HepG2 (cell line): ENCODE measurements around the gene NOB1. TPM values are rescaled to one million over a fixed set of nuclear protein-coding genes. Genes with fewer than 3 reads are reported as not detected.

Experiments
- AGO2 ChIP-seq: fragments of 200-400 bp; formaldehyde crosslinking; optimal IDR thresholded peaks from 2 replicates; pipeline ENCODE3; 2017; ENCODE audit warnings: mild to moderate bottlenecking, low read depth, low read length, moderate library complexity
- BHLHE40 ChIP-seq: IDR thresholded peaks from 2 replicates; pipeline ENCODE4 v1.6.1; 2011; ENCODE audit warnings: low read length, improper control_type of control experiment
- CCDC6 ChIP-seq: sonication (generic); formaldehyde crosslinking; IDR thresholded peaks from 2 replicates; pipeline ENCODE4 v1.8.1; 2022; ENCODE audit warnings: mild to moderate bottlenecking, missing genetic modification reagents, moderate library complexity
- FOXK2 ChIP-seq: fragments of 450-650 bp; IDR thresholded peaks from 2 replicates; pipeline ENCODE4 v1.6.1; 2016
- GTF2F1 ChIP-seq: fragments of 150-350 bp; IDR thresholded peaks from 2 replicates; pipeline ENCODE4 v1.6.1; 2014; ENCODE audit warnings: low read length
- KDM4B ChIP-seq: sonication (generic); formaldehyde crosslinking; IDR thresholded peaks from 2 replicates; pipeline ENCODE4 v1.4.0; 2020; ENCODE audit warnings: missing genetic modification reagents
- KLF13 ChIP-seq: sonication (generic); formaldehyde crosslinking; IDR thresholded peaks from 2 replicates; pipeline ENCODE4 v1.4.0; 2020; ENCODE audit warnings: mild to moderate bottlenecking, missing genetic modification reagents
- PRPF4 ChIP-seq: fragments of 200-400 bp; formaldehyde crosslinking; IDR thresholded peaks from 2 replicates; pipeline ENCODE4 v1.6.1; 2016; ENCODE audit warnings: low read length, low read depth; ENCODE audit not compliant: poor library complexity, severe bottlenecking
- SAP130 ChIP-seq: IDR thresholded peaks from 2 replicates; pipeline ENCODE4 v1.6.1; 2016; ENCODE audit warnings: low read depth
- SKI ChIP-seq: fragments of 450-650 bp; IDR thresholded peaks from one replicate; pipeline ENCODE4 v1.6.1; 2018; ENCODE audit warnings: mild to moderate bottlenecking; ENCODE audit not compliant: partially characterized antibody
- SMARCC2 ChIP-seq: fragments of 450-650 bp; IDR thresholded peaks from 2 replicates; pipeline ENCODE4 v1.6.1; 2017; ENCODE audit warnings: antibody characterized with exemption, mild to moderate bottlenecking
- SRSF4 ChIP-seq: fragments of 200-400 bp; formaldehyde crosslinking; IDR thresholded peaks from one replicate; pipeline ENCODE4 v1.6.1; 2018; ENCODE audit warnings: mild to moderate bottlenecking, low read depth, low read length, moderate library complexity; ENCODE audit not compliant: poor library complexity, severe bottlenecking
- TBL1XR1 ChIP-seq: fragments of 150-350 bp; IDR thresholded peaks from 2 replicates; pipeline ENCODE4 v1.6.1; 2014; ENCODE audit warnings: borderline replicate concordance, low read length; ENCODE audit not compliant: partially characterized antibody
- ZBTB38 ChIP-seq: sonication (generic); formaldehyde crosslinking; IDR thresholded peaks from 2 replicates; pipeline ENCODE4 v1.5.1; 2020; ENCODE audit warnings: mild to moderate bottlenecking, missing genetic modification reagents
- ZFYVE20 ChIP-seq: sonication (generic); formaldehyde crosslinking; IDR thresholded peaks from 2 replicates; pipeline ENCODE4 v1.8.0; 2023; ENCODE audit warnings: low read depth, mild to moderate bottlenecking, moderate library complexity, missing genetic modification reagents, borderline replicate concordance
- ZNF354B ChIP-seq: sonication (generic); formaldehyde crosslinking; IDR thresholded peaks from 2 replicates; pipeline ENCODE4 v1.8.0; 2022; ENCODE audit warnings: mild to moderate bottlenecking, missing genetic modification reagents
- ZNF383 ChIP-seq: sonication (generic); formaldehyde crosslinking; IDR thresholded peaks from 2 replicates; pipeline ENCODE4 v1.4.0; 2020; ENCODE audit warnings: missing genetic modification reagents, mild to moderate bottlenecking, borderline replicate concordance
- ZNF510 ChIP-seq: sonication (generic); formaldehyde crosslinking; IDR thresholded peaks from 2 replicates; pipeline ENCODE4 v1.4.0; 2020; ENCODE audit warnings: low read depth, mild to moderate bottlenecking, missing genetic modification reagents
- polyA plus RNA-seq, 8 experiments: library from polyadenylated mRNA; depleted of rRNA in 3 of 8; stranded (reverse) in 7 of 8; unstranded in 1 of 8; fragments of >200 nt; fragmentation: Illumina TruSeq in 4 of 8; extraction: Trizol in 4 of 8; gene quantifications; 2 replicates each; pipeline versions ENCODE4 v1.2.1 to v1.2.3, GENCODE V29; 2011 to 2016; ENCODE audit warnings: low read depth in 4 of 8, missing spikeins in 1 of 8, mixed read lengths in 1 of 8; ENCODE audit not compliant: insufficient read depth in 1 of 8
- total RNA-seq, 5 experiments: library from RNA; depleted of rRNA; stranded (reverse); fragments of >200 nt; fragmentation: Illumina TruSeq; extraction: Trizol; gene quantifications; 2 replicates each; pipeline ENCODE4 v1.2.3, GENCODE V29; 2016; ENCODE audit warnings: low read depth in 1 of 5
- TF ChIP-seq, protein P1 (sequence below): sonication (generic); formaldehyde crosslinking; IDR thresholded peaks from 2 replicates; pipeline ENCODE4 v1.8.1; 2023; ENCODE audit warnings: mild to moderate bottlenecking, moderate library complexity, missing genetic modification reagents
- TF ChIP-seq, protein P2 (sequence below): IDR thresholded peaks from 2 replicates; pipeline ENCODE4 v1.6.1; 2016; ENCODE audit warnings: missing genetic modification reagents, missing compliant biosample characterization
- TF ChIP-seq, protein P3 (sequence below): sonication (generic); formaldehyde crosslinking; conservative IDR thresholded peaks from 2 replicates; pipeline ENCODE4 v1.8.1; 2023; ENCODE audit warnings: missing genetic modification reagents
- TF ChIP-seq, protein P4 (sequence below), 2 experiments: sonication (generic) in 1 of 2; formaldehyde crosslinking in 1 of 2; IDR thresholded peaks; 2 replicates each; pipeline versions ENCODE4 v1.4.0 to v1.6.1; 2016 to 2020; ENCODE audit warnings: borderline replicate concordance in 1 of 2, low read depth in 1 of 2, mild to moderate bottlenecking in 1 of 2, missing genetic modification reagents in 1 of 2

The NOB1 gene
- total and polyA plus RNA-seq, 2 of the 13 experiments (the other 11 are each of a cell fraction or from before 2014, with no cell fraction given), result 47.1 to 162 TPM

DNA sequence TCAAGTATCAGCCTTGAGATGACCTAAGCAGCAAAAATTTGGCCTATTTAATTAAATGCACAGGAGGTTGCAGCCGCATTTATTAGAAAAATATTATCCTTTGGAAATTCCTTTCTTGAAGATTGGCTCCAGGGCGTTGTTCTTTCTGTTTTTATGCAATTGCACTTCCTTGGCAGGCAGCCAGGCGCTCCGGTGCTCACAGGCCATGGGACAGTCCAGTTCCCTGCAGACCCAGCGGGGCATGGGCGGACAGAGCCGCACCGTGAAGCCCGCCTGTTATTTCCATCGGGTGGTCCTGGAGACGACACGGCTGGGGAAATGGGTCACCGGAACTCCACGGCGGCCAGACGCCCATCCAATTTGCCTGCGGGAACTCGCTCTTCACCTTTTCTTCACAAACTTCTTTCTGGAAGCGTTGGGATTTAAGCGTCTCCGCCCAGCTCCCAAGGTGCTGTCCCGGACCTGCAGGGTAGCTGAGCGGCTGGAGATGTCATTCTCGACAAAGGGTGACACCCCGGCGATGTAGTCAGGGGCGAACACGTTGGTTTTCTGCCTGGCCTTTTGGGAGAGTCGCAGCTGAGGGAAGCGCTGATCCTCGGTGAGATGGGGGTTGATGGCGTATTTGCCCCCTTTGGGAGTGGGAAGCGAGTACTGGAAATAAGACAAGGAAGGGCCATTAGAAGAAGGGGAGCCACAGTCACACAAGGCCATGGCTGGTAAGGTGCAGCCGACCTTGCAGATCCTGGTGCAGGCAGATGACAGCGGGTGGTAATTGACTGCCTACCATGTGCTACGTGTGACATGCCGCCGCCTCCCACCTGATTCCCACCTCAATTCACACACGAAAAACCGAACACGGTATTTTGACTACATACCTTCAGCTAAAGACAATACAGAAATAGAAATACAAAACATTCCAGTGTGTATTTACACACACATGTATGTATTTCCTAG is 12.5 kb downstream of the NOB1 start (continued):
- TF ChIP-seq TBL1XR1, result no peak
- TF ChIP-seq SKI, result peak; percentile 48
- no peak for TF ChIP-seq SRSF4
- TF ChIP-seq GTF2F1, result no peak
- TF ChIP-seq ZNF510 (CRISPR knock-in tag), result no peak
- TF ChIP-seq BHLHE40, result no peak
- TF ChIP-seq, protein P1, sequence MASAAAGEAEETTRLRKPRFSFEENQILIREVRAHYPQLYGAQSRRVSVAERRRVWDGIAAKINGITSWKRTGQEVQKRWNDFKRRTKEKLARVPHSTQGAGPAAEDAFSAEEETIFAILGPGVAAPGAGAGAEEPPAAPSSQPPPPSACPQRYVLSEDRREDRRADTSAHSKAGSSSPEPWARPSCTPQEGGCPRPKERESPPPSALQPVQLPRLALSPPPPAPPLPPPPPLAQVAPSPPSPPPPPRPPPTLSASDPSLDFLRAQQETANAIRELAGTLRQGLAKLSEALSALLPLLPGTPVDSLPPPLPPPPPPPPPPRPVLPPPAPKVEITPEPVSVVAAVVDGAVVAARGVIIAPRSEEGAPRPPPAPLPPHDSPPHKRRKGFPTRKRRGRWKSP, result no peak
- TF ChIP-seq, protein P2, sequence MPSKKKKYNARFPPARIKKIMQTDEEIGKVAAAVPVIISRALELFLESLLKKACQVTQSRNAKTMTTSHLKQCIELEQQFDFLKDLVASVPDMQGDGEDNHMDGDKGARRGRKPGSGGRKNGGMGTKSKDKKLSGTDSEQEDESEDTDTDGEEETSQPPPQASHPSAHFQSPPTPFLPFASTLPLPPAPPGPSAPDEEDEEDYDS (CRISPR knock-in tag), result no peak
- TF ChIP-seq, protein P3, sequence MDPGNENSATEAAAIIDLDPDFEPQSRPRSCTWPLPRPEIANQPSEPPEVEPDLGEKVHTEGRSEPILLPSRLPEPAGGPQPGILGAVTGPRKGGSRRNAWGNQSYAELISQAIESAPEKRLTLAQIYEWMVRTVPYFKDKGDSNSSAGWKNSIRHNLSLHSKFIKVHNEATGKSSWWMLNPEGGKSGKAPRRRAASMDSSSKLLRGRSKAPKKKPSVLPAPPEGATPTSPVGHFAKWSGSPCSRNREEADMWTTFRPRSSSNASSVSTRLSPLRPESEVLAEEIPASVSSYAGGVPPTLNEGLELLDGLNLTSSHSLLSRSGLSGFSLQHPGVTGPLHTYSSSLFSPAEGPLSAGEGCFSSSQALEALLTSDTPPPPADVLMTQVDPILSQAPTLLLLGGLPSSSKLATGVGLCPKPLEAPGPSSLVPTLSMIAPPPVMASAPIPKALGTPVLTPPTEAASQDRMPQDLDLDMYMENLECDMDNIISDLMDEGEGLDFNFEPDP (CRISPR knock-in tag), result no peak
- TF ChIP-seq ZNF383 (CRISPR knock-in tag), result no peak
- no peak for TF ChIP-seq ZFYVE20 (CRISPR knock-in tag)
- no peak for TF ChIP-seq FOXK2
- no peak for TF ChIP-seq PRPF4
- TF ChIP-seq, protein P4, sequence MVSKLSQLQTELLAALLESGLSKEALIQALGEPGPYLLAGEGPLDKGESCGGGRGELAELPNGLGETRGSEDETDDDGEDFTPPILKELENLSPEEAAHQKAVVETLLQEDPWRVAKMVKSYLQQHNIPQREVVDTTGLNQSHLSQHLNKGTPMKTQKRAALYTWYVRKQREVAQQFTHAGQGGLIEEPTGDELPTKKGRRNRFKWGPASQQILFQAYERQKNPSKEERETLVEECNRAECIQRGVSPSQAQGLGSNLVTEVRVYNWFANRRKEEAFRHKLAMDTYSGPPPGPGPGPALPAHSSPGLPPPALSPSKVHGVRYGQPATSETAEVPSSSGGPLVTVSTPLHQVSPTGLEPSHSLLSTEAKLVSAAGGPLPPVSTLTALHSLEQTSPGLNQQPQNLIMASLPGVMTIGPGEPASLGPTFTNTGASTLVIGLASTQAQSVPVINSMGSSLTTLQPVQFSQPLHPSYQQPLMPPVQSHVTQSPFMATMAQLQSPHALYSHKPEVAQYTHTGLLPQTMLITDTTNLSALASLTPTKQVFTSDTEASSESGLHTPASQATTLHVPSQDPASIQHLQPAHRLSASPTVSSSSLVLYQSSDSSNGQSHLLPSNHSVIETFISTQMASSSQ (IDR thresholded peaks at IDR 0.05; ENCODE audit: low read depth), result no peak
- TF ChIP-seq, protein P4 (CRISPR knock-in tag; IDR thresholded peaks at IDR 0.05; ENCODE audit: borderline replicate concordance), result no peak
- no peak for TF ChIP-seq KLF13 (CRISPR knock-in tag)
- TF ChIP-seq SAP130 (CRISPR knock-in tag), result no peak
- no peak for TF ChIP-seq ZNF354B
- no peak for TF ChIP-seq KDM4B
- no peak for TF ChIP-seq CCDC6 (CRISPR knock-in tag)
- peak; percentile 71 for TF ChIP-seq AGO2
- no peak for TF ChIP-seq SMARCC2
- TF ChIP-seq ZBTB38 (CRISPR knock-in tag), result peak; percentile 86
